HEK293 (cell line): Measurements from ENCODE around the gene GEMIN7.

Experiments used
- CTCF ChIA-PET: fragments of 350-600 bp; formaldehyde crosslinking; extraction: SDS; loops from one replicate; lab custom pipeline; 2021; ENCODE audit warnings: antibody characterized with exemption; lab: Yijun Ruan, JAX
- POLR2A ChIA-PET: fragments of 300-600 bp; formaldehyde crosslinking; extraction: SDS; loops from one replicate; lab custom pipeline; 2020; ENCODE audit warnings: antibody characterized with exemption, inconsistent platforms; lab: Yijun Ruan, JAX
- H3K27ac ChIP-seq: fragments of 200-500 bp; sonication (Bioruptor generic); 2 replicates; pipeline ENCODE4 v1.5.1; 2014; ENCODE audit warnings: low read depth, low read length, control low read depth, inconsistent platforms; ENCODE audit errors: extremely low read depth
- H3K36me3 ChIP-seq, 2 experiments: fragments of 200-500 bp in 1 of 2; sonication (Bioruptor generic) in 1 of 2; 1 replicate in 1 of 2; 2 replicates in 1 of 2; pipeline ENCODE4 v1.5.1; 2014 to 2017; ENCODE audit warnings: inconsistent platforms in 2 of 2, low read length in 2 of 2; ENCODE audit not compliant: control insufficient read depth in 2 of 2, insufficient read depth in 1 of 2
- H3K4me1 ChIP-seq: fragments of 200-500 bp; sonication (Bioruptor generic); 2 replicates; pipeline ENCODE4 v1.5.1; 2014; ENCODE audit warnings: mild to moderate bottlenecking, low read length, inconsistent platforms; ENCODE audit not compliant: control insufficient read depth, insufficient read depth
- H3K4me3 ChIP-seq: 2 replicates; pipeline ENCODE4 v1.5.1; 2011; ENCODE audit warnings: low read depth, mild to moderate bottlenecking, control low read depth, low read length, moderate library complexity
- H3K9me3 ChIP-seq: fragments of 200-500 bp; sonication (Bioruptor generic); 2 replicates; pipeline ENCODE4 v1.5.1; 2014; ENCODE audit warnings: low read depth, low read length, inconsistent platforms; ENCODE audit not compliant: control insufficient read depth, insufficient read depth
- GLI4 ChIP-seq: fragments of 450-650 bp; formaldehyde crosslinking; IDR thresholded peaks from 2 replicates; pipeline ENCODE4 v1.5.1; 2016; ENCODE audit warnings: missing biosample characterization, missing genetic modification characterization
- GLIS2 ChIP-seq: fragments of 450-650 bp; formaldehyde crosslinking; IDR thresholded peaks from 2 replicates; pipeline ENCODE4 v1.5.1; 2016; ENCODE audit warnings: missing biosample characterization, missing genetic modification characterization
- KLF8 ChIP-seq: fragments of 450-650 bp; formaldehyde crosslinking; IDR thresholded peaks from 2 replicates; pipeline ENCODE4 v1.5.1; 2016; ENCODE audit warnings: missing biosample characterization, missing genetic modification characterization
- ZFP3 ChIP-seq: fragments of 450-650 bp; formaldehyde crosslinking; IDR thresholded peaks from 2 replicates; pipeline ENCODE4 v1.5.1; 2016; ENCODE audit warnings: low read depth, missing biosample characterization, missing genetic modification characterization
- ZNF146 ChIP-seq: fragments of 450-650 bp; formaldehyde crosslinking; IDR thresholded peaks from 2 replicates; pipeline ENCODE4 v1.5.1; 2016; ENCODE audit warnings: missing biosample characterization, missing genetic modification characterization
- ZNF16 ChIP-seq: fragments of 450-650 bp; formaldehyde crosslinking; IDR thresholded peaks from 2 replicates; pipeline ENCODE4 v1.5.1; 2016; ENCODE audit warnings: low read depth, missing biosample characterization, missing genetic modification characterization
- ZNF366 ChIP-seq: fragments of 450-650 bp; formaldehyde crosslinking; conservative IDR thresholded peaks from 2 replicates; pipeline ENCODE4 v1.5.1; 2016; ENCODE audit warnings: missing biosample characterization, missing genetic modification characterization
- ZNF426 ChIP-seq: fragments of 450-650 bp; formaldehyde crosslinking; IDR thresholded peaks from 2 replicates; pipeline ENCODE4 v1.5.1; 2017; ENCODE audit warnings: missing biosample characterization, missing genetic modification characterization, mild to moderate bottlenecking, inconsistent platforms, moderate library complexity
- ZNF544 ChIP-seq: fragments of 450-650 bp; formaldehyde crosslinking; IDR thresholded peaks from 2 replicates; pipeline ENCODE4 v1.5.0; 2017; ENCODE audit warnings: missing biosample characterization, missing genetic modification characterization
- ZNF600 ChIP-seq: fragments of 450-650 bp; formaldehyde crosslinking; IDR thresholded peaks from 2 replicates; pipeline ENCODE4 v1.5.1; 2016; ENCODE audit warnings: missing biosample characterization, missing genetic modification characterization
- ZNF747 ChIP-seq: fragments of 450-650 bp; formaldehyde crosslinking; IDR thresholded peaks from 2 replicates; pipeline ENCODE4 v1.5.1; 2016; ENCODE audit warnings: missing biosample characterization, missing genetic modification characterization
- ZNF843 ChIP-seq: fragments of 450-650 bp; formaldehyde crosslinking; IDR thresholded peaks from 2 replicates; pipeline ENCODE4 v1.5.1; 2016; ENCODE audit warnings: missing biosample characterization, missing genetic modification characterization
- ZSCAN30 ChIP-seq: fragments of 450-650 bp; IDR thresholded peaks from 2 replicates; pipeline ENCODE4 v1.5.1; 2018; ENCODE audit warnings: missing biosample characterization, mild to moderate bottlenecking, missing genetic modification characterization, moderate library complexity
- TF ChIP-seq, protein P1 (sequence below): fragments of 450-650 bp; IDR thresholded peaks from 2 replicates; pipeline ENCODE4 v1.5.1; 2018; ENCODE audit warnings: missing biosample characterization, mild to moderate bottlenecking, missing genetic modification characterization
- TF ChIP-seq, protein P2 (sequence below): fragments of 450-650 bp; formaldehyde crosslinking; IDR thresholded peaks from 2 replicates; pipeline ENCODE4 v1.5.1; 2016; ENCODE audit warnings: missing biosample characterization, missing genetic modification characterization
- TF ChIP-seq, protein P3 (sequence below): fragments of 450-650 bp; formaldehyde crosslinking; IDR thresholded peaks from 2 replicates; pipeline ENCODE4; 2016; ENCODE audit warnings: missing biosample characterization, missing genetic modification characterization
- TF ChIP-seq, protein P4 (sequence below): fragments of 450-650 bp; formaldehyde crosslinking; IDR thresholded peaks from 2 replicates; pipeline ENCODE4 v1.5.1; 2017; ENCODE audit warnings: missing biosample characterization, missing genetic modification characterization
- TF ChIP-seq, protein P5 (sequence below): fragments of 450-650 bp; formaldehyde crosslinking; IDR thresholded peaks from 2 replicates; pipeline ENCODE4 v1.5.1; 2016; ENCODE audit warnings: missing biosample characterization, missing genetic modification characterization
- TF ChIP-seq, protein P6 (sequence below): fragments of 450-650 bp; formaldehyde crosslinking; IDR thresholded peaks from 2 replicates; pipeline ENCODE4 v1.5.1; 2016; ENCODE audit warnings: missing biosample characterization, missing genetic modification characterization

Gene GEMIN7

DNA sequence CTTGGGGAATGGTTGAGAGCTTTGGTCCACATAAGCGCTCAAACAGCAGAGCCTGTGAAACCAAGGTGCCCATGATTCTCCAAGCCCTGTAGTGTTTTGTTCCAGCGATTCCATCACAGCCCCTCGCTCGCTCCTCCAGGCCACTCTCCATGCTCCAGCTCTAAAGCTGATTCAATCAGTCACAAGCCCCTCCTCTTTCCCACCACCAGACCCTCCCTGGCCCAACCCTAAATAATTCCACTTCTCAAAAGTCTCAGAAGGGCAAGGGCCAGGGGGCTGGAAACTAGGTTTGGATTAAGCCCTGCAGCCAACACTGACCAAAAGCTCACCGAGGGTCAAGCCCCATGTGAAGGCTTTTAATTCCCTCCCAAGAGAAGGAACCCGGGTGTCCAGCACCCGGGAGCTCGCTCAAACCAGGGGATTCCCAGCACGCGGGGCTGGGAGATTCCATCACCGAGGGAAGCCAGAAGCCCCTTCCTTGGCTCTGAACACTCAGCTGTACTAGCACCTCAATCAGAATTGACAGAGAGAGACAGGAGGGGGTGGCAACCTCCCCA is 4.2 kb upstream of the GEMIN7 start:
- TF ChIP-seq ZFP3 (tag by site-specific recombination): no peak
- TF ChIP-seq, protein P1, sequence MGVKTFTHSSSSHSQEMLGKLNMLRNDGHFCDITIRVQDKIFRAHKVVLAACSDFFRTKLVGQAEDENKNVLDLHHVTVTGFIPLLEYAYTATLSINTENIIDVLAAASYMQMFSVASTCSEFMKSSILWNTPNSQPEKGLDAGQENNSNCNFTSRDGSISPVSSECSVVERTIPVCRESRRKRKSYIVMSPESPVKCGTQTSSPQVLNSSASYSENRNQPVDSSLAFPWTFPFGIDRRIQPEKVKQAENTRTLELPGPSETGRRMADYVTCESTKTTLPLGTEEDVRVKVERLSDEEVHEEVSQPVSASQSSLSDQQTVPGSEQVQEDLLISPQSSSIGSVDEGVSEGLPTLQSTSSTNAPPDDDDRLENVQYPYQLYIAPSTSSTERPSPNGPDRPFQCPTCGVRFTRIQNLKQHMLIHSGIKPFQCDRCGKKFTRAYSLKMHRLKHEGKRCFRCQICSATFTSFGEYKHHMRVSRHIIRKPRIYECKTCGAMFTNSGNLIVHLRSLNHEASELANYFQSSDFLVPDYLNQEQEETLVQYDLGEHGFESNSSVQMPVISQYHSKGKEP: no peak
- TF ChIP-seq, protein P2, sequence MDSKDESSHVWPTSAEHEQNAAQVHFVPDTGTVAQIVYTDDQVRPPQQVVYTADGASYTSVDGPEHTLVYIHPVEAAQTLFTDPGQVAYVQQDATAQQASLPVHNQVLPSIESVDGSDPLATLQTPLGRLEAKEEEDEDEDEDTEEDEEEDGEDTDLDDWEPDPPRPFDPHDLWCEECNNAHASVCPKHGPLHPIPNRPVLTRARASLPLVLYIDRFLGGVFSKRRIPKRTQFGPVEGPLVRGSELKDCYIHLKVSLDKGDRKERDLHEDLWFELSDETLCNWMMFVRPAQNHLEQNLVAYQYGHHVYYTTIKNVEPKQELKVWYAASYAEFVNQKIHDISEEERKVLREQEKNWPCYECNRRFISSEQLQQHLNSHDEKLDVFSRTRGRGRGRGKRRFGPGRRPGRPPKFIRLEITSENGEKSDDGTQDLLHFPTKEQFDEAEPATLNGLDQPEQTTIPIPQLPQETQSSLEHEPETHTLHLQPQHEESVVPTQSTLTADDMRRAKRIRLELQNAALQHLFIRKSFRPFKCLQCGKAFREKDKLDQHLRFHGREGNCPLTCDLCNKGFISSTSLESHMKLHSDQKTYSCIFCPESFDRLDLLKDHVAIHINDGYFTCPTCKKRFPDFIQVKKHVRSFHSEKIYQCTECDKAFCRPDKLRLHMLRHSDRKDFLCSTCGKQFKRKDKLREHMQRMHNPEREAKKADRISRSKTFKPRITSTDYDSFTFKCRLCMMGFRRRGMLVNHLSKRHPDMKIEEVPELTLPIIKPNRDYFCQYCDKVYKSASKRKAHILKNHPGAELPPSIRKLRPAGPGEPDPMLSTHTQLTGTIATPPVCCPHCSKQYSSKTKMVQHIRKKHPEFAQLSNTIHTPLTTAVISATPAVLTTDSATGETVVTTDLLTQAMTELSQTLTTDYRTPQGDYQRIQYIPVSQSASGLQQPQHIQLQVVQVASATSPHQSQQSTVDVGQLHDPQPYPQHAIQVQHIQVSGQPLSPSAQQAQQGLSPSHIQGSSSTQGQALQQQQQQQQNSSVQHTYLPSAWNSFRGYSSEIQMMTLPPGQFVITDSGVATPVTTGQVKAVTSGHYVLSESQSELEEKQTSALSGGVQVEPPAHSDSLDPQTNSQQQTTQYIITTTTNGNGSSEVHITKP (tag by site-specific recombination): peak; percentile 47
- TF ChIP-seq, protein P3, sequence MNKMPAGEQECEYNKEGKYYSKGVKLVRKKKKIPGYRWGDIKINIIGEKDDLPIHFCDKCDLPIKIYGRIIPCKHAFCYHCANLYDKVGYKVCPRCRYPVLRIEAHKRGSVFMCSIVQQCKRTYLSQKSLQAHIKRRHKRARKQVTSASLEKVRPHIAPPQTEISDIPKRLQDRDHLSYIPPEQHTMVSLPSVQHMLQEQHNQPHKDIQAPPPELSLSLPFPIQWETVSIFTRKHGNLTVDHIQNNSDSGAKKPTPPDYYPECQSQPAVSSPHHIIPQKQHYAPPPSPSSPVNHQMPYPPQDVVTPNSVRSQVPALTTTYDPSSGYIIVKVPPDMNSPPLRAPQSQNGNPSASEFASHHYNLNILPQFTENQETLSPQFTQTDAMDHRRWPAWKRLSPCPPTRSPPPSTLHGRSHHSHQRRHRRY: no peak
- TF ChIP-seq ZNF600 (tag by site-specific recombination): peak; percentile 50; the same call in 1 of the 2 replicates
- no peak for TF ChIP-seq ZNF366 (tag by site-specific recombination)
- TF ChIP-seq GLIS2 (tag by site-specific recombination): 0 out of 2 replicates have a peak, but pooled peaks have one; percentile 30
- no peak overlapping the region for H3K27ac ChIP-seq
- H3K4me3 ChIP-seq: no peak overlapping the region
- peaks cover 15% of the 10 kb centered on the region for H3K4me1 ChIP-seq
- H3K9me3 ChIP-seq: no peaks in the 10 kb centered on the region
- peaks cover 10 to 31% of the 10 kb centered on the region in 2 experiments; a peak in 2 of 3 replicates for H3K36me3 ChIP-seq
- ChIA-PET POLR2A (interaction anchor here (0.5 to 1.3 kb wide), 5 partner anchors 8 to 109 kb away, joined by 3 to 6 read pairs (median 4); partner anchors contain the start of genes CLASRP and PPP1R37), CTCF (interaction anchor here (0.8 to 3.4 kb wide), 4 partner anchors 15 to 56 kb away, joined by 3 to 16 read pairs (median 5); no protein-coding TSS in a partner anchor)

DNA sequence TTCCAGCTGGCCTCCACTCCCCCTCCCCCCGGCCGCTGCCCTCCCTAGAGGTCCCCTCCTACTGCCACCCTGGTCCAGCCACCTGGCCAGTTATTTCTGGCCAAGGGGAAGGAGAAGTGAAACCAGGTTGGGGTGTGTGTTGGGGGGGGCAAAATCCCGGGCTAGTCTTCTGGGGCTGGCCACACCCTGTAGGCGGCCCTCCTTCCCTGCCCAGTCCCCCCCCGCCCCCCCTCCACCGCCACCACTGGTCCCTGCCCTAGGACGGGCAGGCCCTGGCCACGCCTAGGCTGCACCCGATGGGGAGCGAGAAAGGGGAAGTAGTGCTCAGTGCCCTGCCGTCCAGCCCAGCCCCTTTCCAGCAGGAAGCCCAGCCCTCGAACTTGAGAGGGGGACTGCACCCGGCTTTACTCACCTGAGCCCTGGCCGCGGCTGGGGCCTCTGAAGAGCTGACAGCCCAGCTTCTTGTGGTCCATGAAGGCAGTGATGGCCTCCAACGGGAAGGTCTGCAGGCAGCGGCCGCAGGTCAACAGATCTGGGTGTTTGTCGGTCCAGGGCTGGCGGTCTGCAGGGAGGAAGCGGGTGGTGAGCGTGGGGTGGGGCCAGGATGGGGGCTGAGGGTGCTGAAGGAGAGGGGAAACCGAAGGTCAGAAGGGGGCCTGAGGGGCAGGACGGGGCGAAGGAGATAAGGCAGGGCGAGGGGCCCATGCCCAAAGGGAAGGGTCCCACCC is 3.6 kb upstream of the GEMIN7 start:
- POLR2A ChIA-PET: interaction anchor here (0.5 to 1.3 kb wide), 6 partner anchors 9 to 200 kb away, joined by 3 to 6 read pairs (median 4); partner anchors contain the start of genes CLASRP and PPP1R37
- peaks cover 6 to 25% of the 10 kb centered on the region in 2 experiments; a peak in 2 of 3 replicates for H3K36me3 ChIP-seq
- peak overlapping the region; percentile 22 for H3K4me3 ChIP-seq
- CTCF ChIA-PET: interaction anchor here (1.0 to 3.4 kb wide), 3 partner anchors 16 to 56 kb away, joined by 3 to 16 read pairs (median 6); no protein-coding TSS in a partner anchor
- peak overlapping the region; percentile 53; the same call in 1 of the 2 replicates for H3K27ac ChIP-seq
- H3K4me1 ChIP-seq: peaks cover 15% of the 10 kb centered on the region
- H3K9me3 ChIP-seq: no peaks in the 10 kb centered on the region
- TF ChIP-seq ZNF426 (tag by site-specific recombination): no peak
- TF ChIP-seq, protein P4, sequence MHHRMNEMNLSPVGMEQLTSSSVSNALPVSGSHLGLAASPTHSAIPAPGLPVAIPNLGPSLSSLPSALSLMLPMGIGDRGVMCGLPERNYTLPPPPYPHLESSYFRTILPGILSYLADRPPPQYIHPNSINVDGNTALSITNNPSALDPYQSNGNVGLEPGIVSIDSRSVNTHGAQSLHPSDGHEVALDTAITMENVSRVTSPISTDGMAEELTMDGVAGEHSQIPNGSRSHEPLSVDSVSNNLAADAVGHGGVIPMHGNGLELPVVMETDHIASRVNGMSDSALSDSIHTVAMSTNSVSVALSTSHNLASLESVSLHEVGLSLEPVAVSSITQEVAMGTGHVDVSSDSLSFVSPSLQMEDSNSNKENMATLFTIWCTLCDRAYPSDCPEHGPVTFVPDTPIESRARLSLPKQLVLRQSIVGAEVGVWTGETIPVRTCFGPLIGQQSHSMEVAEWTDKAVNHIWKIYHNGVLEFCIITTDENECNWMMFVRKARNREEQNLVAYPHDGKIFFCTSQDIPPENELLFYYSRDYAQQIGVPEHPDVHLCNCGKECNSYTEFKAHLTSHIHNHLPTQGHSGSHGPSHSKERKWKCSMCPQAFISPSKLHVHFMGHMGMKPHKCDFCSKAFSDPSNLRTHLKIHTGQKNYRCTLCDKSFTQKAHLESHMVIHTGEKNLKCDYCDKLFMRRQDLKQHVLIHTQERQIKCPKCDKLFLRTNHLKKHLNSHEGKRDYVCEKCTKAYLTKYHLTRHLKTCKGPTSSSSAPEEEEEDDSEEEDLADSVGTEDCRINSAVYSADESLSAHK (tag by site-specific recombination): no peak
- TF ChIP-seq KLF8 (tag by site-specific recombination): peak; percentile 77; the same call in 1 of the 2 replicates
- no peak for TF ChIP-seq GLI4 (tag by site-specific recombination)
- TF ChIP-seq, protein P5, sequence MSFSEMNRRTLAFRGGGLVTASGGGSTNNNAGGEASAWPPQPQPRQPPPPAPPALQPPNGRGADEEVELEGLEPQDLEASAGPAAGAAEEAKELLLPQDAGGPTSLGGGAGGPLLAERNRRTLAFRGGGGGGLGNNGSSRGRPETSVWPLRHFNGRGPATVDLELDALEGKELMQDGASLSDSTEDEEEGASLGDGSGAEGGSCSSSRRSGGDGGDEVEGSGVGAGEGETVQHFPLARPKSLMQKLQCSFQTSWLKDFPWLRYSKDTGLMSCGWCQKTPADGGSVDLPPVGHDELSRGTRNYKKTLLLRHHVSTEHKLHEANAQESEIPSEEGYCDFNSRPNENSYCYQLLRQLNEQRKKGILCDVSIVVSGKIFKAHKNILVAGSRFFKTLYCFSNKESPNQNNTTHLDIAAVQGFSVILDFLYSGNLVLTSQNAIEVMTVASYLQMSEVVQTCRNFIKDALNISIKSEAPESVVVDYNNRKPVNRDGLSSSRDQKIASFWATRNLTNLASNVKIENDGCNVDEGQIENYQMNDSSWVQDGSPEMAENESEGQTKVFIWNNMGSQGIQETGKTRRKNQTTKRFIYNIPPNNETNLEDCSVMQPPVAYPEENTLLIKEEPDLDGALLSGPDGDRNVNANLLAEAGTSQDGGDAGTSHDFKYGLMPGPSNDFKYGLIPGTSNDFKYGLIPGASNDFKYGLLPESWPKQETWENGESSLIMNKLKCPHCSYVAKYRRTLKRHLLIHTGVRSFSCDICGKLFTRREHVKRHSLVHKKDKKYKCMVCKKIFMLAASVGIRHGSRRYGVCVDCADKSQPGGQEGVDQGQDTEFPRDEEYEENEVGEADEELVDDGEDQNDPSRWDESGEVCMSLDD (tag by site-specific recombination): no peak
- no peak for TF ChIP-seq ZNF747
- no peak for TF ChIP-seq ZNF843
- no peak for TF ChIP-seq ZNF146 (tag by site-specific recombination)
- TF ChIP-seq, protein P6, sequence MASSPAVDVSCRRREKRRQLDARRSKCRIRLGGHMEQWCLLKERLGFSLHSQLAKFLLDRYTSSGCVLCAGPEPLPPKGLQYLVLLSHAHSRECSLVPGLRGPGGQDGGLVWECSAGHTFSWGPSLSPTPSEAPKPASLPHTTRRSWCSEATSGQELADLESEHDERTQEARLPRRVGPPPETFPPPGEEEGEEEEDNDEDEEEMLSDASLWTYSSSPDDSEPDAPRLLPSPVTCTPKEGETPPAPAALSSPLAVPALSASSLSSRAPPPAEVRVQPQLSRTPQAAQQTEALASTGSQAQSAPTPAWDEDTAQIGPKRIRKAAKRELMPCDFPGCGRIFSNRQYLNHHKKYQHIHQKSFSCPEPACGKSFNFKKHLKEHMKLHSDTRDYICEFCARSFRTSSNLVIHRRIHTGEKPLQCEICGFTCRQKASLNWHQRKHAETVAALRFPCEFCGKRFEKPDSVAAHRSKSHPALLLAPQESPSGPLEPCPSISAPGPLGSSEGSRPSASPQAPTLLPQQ (tag by site-specific recombination): no peak
- TF ChIP-seq ZSCAN30 (tag by site-specific recombination): no peak
- TF ChIP-seq ZNF16 (tag by site-specific recombination): no peak
- no peak for TF ChIP-seq ZNF544
